ENCODE measurements around the gene SIPA1L2.

SIPA1L2 gene, protein sequence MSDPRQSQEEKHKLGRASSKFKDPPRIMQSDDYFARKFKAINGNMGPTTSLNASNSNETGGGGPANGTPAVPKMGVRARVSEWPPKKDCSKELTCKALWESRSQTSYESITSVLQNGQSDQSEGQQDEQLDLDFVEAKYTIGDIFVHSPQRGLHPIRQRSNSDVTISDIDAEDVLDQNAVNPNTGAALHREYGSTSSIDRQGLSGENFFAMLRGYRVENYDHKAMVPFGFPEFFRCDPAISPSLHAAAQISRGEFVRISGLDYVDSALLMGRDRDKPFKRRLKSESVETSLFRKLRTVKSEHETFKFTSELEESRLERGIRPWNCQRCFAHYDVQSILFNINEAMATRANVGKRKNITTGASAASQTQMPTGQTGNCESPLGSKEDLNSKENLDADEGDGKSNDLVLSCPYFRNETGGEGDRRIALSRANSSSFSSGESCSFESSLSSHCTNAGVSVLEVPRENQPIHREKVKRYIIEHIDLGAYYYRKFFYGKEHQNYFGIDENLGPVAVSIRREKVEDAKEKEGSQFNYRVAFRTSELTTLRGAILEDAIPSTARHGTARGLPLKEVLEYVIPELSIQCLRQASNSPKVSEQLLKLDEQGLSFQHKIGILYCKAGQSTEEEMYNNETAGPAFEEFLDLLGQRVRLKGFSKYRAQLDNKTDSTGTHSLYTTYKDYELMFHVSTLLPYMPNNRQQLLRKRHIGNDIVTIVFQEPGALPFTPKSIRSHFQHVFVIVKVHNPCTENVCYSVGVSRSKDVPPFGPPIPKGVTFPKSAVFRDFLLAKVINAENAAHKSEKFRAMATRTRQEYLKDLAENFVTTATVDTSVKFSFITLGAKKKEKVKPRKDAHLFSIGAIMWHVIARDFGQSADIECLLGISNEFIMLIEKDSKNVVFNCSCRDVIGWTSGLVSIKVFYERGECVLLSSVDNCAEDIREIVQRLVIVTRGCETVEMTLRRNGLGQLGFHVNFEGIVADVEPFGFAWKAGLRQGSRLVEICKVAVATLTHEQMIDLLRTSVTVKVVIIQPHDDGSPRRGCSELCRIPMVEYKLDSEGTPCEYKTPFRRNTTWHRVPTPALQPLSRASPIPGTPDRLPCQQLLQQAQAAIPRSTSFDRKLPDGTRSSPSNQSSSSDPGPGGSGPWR (N-terminal part only)

DNA sequence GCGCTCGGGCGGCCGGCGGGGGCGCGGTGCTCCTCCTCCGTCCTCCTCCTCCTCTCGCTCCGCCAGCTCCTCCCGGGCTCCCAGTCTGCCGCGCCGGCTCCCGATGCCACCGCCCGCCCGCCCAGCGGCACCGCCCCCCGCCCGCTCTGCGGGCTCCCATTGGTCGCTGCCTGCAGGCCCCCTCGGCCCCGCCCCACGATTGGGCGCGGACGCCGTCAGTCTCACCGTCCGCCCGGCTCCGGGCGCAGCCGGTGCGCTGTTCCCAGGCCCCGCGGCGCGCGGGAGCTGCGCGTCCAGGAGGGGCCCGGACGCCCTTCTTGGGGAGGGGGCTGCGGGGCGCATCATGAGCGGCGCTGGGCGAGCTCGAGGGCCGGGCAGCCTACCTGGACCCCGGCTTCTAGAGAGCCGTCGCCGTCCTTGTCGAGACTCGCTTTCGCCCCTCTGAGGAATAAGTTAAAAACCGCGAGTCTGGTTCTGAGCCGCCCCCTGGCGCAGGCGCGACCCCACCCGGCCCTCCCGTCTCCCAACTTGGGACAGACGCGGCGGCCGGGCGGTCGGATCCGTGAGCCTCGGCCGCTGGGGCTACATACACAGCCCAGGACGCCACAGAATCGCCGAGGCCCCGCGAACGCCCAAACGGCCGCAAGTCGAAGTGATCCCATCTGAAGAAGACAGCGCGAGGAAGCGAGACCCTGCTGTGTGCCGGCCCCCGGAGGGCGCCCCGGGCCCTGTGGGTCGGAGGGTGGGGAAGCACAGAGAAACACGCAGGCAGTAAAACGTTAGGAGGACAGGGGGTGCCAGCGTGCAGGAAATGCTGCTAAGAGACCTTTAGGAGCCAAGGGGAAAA, at the start of gene SIPA1L2:
SIPA1L2 (minus strand) TSS at position 87 of the 847 bp plus-strand sequence. CDS start 114,794 bp downstream, outside the sequence.
- FAIRE-seq (peak; percentile 61), DNase-seq (ENCODE audit: insufficient read length, low spot score) (peak; percentile 99)

DNA sequence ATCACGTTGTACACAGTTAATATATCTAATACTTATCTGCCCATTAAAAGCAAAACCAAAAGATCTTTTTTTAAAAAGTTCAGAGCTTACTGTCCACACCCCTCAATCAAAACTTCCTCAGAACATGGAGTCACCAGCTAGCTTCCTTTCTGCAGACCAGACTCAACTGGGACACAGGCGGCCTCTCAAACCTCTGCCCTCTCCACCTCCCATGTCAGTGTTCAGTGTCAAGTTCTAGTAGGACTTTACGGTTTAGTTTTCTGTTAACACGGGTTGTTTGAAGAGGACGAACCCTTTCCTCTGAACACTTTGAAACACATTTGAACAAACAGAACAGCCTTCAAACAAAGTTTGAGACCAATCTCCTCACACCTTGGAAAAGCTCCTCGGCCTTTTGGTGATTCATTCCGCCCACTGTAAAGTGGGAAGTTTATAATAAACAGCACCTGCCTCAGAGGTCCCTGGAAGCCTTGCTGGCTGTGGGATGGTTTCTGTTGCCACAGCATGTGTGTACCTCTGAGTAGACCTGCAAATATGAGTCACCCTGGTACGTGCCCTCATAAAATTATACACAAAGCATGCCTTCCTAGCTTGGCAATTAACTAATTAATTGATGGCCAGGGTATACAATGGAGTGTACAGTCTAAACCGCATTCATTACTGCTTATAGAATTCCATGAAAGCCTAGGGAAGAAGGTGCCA, 48.4 kb upstream of the SIPA1L2 start:
- FAIRE-seq (no peak), DNase-seq (ENCODE audit: insufficient read length, low spot score) (no peak)

DNA sequence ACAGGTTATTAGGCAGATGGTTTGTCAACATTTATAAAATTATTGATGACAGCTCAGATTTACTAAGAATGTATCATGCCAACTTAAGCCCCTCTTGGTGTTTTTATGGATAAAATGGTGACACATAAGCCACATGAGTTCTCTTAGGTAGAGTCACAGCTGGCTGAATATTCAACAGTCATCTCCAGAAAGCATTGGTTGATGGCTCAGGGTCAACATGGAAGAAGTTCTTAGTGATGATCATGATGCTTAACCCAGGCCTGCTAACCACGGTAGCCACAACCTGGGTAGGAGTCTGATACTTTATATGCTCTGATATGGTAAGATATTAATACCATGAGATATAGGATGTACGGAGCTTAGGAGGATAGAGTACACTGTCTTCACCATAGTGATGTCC, 46.4 kb upstream of the SIPA1L2 start:
- FAIRE-seq (no peak), DNase-seq (ENCODE audit: insufficient read length, low spot score) (no peak)

DNA sequence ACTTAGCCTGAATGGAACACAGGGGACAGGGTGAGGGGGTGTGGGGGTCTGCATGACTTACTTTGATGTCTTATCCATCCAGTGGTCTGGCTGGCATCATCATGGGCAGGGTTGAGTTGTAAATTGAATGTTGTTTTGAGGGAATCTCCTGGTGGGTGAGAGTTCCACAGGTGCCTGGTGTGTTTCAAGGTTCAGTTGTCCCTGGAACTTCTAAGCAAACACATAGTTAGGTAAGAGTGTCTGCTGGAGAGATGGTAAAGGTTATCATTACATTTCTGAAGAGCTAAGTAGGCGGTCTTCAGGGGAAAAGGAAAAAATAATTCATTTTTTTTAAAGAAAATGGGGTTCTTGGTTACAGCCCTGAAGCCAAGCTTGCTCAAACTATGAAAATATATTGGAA, 46.0 kb upstream of the SIPA1L2 start:
- no peak for FAIRE-seq

DNA sequence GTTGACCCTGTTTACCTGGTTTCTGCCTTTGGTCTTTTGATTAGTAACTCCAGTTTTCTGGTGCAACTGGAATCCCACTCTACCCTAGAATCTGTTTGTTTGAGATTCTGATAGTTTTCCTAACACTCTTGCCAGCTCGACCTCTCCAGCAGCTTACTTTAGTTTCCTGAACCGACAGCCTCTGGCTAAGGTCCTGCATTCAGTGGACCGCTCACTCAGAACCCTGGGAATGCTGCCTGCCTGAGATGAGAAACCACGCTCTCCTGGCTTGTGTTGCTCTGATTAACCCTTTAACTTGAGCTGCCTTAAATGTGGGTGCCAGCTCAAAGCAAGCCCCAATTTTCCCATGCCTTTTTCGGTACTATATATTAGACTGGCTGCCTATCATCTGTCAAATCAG, 45.3 kb upstream of the SIPA1L2 start:
- DNase-seq (ENCODE audit: insufficient read length, low spot score) (no peak), FAIRE-seq (no peak)

More for the DNA sequence above, 46.0 kb upstream of the SIPA1L2 start:
- no peak for DNase-seq (ENCODE audit: insufficient read length, low spot score)

DNA sequence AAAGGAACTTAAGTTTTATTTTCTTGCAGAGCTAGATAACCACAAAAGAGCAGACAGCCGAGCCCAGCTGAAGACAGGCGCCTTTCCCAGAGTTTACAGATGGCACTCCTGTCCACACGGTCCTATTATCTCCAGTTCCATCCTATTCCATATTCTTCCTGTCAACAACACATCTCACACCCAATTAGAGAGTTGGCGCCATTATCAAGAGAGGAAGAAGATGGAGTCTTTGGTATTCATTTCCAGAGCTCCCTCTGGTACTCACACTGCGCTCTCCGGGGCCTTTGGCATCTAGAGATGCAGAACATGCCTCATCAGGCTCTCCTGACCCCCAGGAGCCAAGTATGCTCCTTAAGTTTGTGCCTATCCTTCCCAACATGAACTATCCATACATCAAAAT, 43.3 kb upstream of the SIPA1L2 start:
- DNase-seq (ENCODE audit: insufficient read length, low spot score), result no peak
- no peak for FAIRE-seq

DNA sequence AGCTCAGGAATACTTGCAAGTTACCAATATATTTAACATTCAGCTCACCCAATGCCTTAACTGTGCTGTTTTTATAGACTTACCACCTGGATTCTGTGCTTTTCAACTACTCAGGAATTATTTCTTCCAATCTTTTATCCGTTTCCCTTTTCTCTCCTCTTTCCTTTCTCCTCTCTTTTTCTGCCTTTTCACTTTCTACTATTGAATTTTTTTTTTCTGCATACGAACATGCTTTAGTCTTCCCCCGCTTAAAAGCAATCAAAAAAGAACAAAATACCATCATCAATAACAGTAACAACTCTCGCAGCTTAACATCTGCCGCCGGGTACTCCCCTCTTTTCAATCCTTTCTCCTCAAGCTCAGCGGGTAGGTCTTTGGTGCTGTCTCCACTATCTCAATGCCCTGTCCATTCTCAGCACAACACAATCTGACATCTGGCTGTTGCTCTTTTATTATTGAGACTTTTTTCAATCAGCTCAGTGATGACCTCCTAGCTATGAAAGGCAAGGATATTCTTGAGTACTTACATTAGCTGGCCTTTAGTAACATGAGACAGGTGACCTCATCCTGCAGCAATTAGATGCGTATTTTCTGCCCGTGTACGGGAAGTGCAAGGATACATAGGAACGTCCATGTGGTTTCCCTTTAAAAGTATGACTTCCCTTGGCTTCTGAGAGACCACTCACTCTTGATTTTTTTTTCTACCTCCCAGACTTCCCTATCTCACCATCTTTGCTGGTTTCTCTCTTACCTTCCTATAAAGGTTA, 40.2 kb upstream of the SIPA1L2 start:
- no peak for FAIRE-seq
- no peak for DNase-seq (ENCODE audit: insufficient read length, low spot score)

DNA sequence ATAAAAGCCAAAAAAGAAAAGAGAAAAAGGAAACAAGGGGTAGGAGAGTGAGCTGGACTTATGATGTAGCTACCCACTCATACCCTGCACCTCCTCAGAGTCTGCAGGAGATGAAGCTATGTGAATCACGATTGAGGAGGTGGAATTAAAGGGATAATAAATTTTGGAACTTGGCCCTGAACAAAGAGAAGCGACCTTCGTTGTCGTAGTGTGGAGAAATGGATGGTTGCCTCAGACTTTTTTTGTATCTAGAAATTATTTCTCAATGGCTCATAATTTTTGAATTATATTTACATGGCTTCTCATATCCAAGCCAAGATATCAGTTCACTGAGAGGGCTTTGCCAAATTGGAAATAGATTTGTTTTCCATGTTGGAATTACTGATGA, 37.8 kb upstream of the SIPA1L2 start:
- FAIRE-seq, result no peak
- DNase-seq (ENCODE audit: insufficient read length, low spot score), result no peak

DNA sequence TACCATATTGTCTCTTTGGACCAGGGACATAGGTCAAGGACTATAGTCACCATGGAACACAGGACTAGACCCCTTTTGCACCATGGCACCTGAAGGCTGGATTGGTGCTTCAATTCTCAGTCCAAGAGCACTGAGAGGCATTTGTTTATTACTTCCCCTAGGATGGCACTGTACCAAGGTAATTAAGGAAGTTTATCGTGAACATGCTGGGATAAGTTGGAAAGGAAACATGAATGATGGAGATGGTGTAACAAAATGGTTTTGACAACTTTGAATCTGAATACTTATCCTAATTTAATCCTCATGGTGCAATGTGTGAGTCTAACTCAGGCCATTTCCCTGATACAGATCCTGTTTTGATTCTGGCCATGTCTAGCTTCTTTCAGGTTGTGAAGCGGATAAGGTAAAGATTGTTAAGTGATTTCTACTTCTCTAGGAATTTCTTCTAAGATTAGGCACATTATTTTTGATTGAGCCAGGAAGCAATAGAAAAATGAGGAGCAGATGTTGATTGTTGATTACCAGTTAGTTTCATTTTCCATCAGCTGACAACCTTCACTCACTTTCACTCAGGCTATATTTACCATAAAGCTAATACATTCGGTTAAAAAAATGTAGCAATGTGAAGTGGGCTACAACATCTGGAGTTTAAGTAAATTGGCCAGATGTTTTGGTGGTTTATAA, 37.3 kb upstream of the SIPA1L2 start:
- no peak for DNase-seq (ENCODE audit: insufficient read length, low spot score)
- no peak for FAIRE-seq

DNA sequence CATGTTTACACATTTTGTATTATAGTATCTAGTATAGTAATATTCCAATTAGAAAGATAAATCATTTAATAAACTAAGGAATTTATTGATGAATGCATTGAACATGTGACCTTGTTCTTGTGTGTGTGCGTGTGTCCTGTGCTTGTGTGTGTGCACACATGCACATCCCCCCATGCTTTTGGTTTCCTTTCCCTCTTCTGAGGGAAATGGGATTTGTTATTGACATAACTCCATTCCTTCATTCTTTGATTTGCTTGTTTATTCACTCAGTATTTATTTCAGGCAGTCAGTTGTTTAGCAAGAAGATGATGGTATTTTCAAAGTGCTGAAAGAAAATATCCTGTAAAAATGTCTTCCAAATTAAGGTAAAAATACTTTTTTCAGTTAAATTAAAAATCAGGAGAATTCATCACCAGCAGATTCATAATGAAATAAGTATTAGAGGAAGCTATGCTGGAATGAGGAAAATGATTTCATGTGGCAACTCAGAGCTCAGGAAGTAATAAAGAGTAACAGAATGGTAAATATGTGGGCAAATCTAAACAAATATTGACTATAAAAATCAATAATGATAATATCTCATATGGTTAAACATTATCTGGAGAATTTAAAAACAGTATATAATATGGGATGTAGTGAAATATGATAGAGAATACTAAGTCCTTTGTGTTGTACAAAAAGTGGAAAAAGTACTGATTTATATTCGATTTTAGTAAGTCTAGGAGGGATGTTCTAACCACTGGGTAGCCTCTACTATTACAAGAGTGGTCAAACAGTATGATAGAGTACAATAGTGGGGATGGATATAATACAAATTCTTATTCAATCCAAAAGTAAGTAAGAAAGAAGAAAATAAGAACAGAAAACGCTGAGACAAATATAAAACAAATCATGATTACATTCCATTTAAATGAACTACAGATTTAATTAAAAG, 35.2 kb upstream of the SIPA1L2 start:
- FAIRE-seq, result no peak
- DNase-seq (ENCODE audit: insufficient read length, low spot score), result no peak

DNA sequence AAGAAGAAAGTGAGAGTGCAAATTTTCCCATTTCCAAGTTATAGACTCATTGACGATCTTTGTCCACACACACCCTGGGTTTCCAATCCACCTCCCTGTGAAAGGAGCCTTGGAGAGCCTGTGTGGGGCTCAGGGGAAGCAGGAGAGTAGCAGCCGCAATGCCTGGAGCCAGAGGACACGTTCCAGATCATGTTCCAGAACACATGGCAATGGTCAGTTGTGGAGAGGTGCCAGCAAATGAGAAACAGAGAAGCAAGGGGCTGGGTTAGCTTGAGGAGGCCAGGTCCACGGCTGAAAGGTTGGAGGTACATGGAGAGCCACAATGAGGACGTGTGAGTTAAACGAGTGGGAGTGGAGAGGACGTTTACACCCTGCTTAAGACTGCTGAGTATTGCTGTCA, 33.0 kb upstream of the SIPA1L2 start:
- no peak for DNase-seq (ENCODE audit: insufficient read length, low spot score)
- FAIRE-seq, result no peak

DNA sequence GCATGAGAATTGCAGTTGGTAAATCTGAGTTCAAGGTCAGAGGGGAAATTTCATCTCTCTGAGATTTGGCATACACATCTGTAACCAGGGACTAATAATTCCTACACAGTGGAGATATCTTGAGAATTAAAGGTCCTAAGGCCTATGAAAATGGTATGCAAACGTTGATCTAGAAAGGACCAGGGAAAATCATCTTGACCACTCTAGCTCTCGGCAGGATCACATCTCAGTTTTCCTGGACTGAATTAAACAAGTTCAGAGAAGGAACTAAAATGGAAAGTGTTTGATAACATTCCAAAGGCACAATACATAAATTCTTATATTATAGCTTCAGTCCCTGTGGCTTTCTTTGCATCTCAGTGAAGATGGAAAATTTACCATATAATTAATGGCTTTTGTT, 28.5 kb upstream of the SIPA1L2 start:
- FAIRE-seq, result no peak
- no peak for DNase-seq (ENCODE audit: insufficient read length, low spot score)

DNA sequence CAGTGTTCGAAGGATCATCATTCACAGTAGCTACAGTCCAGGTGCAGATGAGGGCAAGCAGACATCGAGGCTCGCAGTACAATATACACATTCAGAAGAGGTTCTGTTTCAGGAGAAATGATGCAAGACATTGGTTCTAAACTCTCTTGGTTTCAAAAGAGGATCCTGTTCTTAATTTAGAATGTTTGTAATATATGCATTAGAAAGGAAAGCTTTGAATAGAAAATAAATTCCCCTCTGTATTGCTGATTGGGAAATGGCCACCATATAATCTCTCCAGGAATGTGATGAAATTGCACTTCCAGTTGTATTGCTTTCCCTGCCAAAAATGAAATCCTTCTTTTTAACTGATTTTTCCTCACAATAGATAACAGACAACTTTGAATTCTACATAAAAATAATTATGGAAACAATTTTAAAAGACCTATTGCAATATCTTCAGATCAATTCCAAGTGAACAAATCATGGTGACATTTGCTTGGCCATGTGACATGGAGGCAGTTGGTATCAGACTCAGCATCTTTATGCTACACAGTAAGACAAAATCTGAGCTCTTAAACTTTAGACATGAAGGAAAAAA, 27.6 kb upstream of the SIPA1L2 start:
- DNase-seq (ENCODE audit: insufficient read length, low spot score) (no peak), FAIRE-seq (no peak)

DNA sequence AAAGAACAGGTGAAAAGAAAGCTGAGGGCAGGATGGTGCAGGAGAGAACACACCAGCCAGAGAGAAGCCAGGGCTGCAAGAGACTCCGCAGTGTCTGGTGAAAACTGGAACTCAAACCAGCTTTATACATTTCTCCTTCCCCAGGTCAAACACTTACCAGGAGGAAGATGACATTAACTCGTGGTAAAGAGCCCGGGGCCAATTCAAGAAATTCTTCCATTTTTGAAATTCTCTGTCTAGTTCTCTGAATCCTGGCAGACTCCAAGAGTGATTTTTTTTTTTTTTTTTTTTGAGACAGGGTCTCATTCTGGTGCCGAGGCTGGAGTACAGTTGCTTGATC, 25.8 kb upstream of the SIPA1L2 start:
- FAIRE-seq, result no peak
- no peak for DNase-seq (ENCODE audit: insufficient read length, low spot score)

DNA sequence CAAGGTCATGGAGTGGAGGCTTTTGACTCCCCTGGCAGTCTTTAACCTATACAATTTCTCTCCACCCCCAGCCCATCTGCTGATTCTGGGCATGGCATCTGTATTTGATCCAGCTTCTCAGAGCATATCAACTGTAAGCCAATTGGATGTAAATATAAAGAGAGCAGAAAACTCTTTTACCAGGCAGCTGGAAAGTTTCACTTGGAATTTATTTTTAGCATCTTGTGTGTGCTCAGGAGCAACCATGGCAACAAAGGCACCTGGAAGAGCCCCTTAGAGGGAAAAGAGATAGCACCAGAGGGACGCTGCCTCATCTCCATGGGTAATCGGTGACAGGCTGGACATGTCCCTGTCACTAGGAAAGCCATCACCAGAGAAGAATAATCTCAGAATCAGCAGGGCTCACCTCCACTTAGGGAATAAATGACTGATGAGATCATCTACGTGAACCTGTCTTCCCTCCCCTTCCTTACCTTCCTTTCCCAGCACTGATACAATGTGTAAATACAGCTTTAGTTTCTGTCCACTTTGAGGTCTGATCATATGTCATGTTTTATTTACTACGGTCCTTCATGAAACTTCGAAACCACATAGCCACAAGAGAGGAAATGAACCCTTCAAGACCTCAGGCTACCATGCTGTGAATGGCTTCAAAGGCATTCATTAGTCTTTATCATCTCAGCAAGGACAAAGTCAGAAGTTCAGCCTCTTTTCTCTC, 25.3 kb upstream of the SIPA1L2 start:
- FAIRE-seq, result peak; percentile 31
- peak; percentile 17 for DNase-seq (ENCODE audit: insufficient read length, low spot score)

DNA sequence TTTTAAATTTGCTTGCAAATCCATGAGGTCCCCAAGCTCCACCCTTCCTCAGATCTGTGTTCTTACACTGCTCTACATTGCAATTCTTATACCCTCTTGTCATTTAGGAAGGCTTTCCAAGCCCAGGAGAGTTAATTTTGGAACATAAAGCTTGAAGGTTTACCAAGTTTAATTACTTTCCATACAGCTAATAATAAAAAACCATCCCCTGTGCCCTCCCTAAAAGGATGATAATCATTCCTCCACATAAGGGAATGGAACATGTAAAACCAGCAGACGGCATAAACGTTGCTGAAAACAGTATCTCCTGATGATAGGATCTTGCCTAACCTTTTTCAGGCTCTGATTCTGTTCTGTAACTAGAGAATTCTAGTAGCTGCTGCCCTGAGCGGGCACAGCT, 23.9 kb upstream of the SIPA1L2 start:
- no peak for DNase-seq (ENCODE audit: insufficient read length, low spot score)
- FAIRE-seq, result no peak

DNA sequence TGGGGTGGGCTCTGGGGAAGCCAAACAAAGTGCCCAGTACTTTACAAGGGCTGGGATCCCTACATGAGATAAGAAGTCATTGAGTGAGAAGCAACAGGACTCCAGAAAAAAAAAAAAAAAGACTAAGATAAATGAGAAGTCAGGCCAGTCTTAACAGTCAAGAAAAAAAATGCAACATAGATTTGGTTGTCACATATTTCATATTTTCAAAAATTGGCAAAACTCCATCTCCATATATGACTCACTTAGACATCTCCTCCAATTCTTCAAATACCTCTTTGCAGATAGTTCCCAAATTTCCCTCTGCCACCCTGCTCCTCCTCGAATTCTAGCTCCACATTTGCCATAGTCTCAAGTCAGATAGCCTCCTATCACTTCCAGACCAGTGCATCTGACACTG, 20.9 kb upstream of the SIPA1L2 start:
- FAIRE-seq, result no peak

More for the DNA sequence above, 20.9 kb upstream of the SIPA1L2 start:
- no peak for DNase-seq (ENCODE audit: insufficient read length, low spot score)

Data from GM19239 (cell line).